Mesenchymal stem cell (in vitro differentiated cells and primary cell): Measurements from ENCODE around the gene SKAP1.

Experiments
- DNase-seq: peaks from one replicate; pipeline ENCODE4 v3.0.0-alpha.2; 2013
- H2AFZ ChIP-seq: one replicate; pipeline ENCODE4 v1.6.1; 2013; ENCODE audit warnings: low read depth, mild to moderate bottlenecking, control low read depth, inconsistent platforms, low read length, moderate library complexity
- H2AK5ac ChIP-seq: 2 replicates; pipeline ENCODE4 v1.6.1; 2013; ENCODE audit warnings: low read length, moderate library complexity, mild to moderate bottlenecking, inconsistent platforms; ENCODE audit not compliant: severe bottlenecking
- H2BK120ac ChIP-seq: one replicate; pipeline ENCODE4 v1.6.1; 2013; ENCODE audit warnings: low read depth, mild to moderate bottlenecking, inconsistent platforms, low read length, moderate library complexity
- H2BK12ac ChIP-seq, 2 experiments: one replicate each; pipeline ENCODE4 v1.6.1; 2013; ENCODE audit warnings: inconsistent platforms in 2 of 2, low read length in 2 of 2, mild to moderate bottlenecking in 2 of 2, moderate library complexity in 2 of 2, control low read depth in 1 of 2
- H2BK15ac ChIP-seq: one replicate; pipeline ENCODE4 v1.6.1; 2013; ENCODE audit warnings: mild to moderate bottlenecking, low read depth, inconsistent platforms; ENCODE audit not compliant: poor library complexity, severe bottlenecking
- H2BK5ac ChIP-seq: 2 replicates; pipeline ENCODE4 v1.6.1; 2013; ENCODE audit warnings: low read depth, mild to moderate bottlenecking, low read length, control low read depth, inconsistent platforms; ENCODE audit not compliant: poor library complexity, severe bottlenecking
- H3K14ac ChIP-seq, 2 experiments: one replicate each; pipeline ENCODE4 v1.6.1; 2013; ENCODE audit warnings: inconsistent platforms in 2 of 2, low read length in 2 of 2, control low read depth in 1 of 2, mild to moderate bottlenecking in 1 of 2, moderate library complexity in 1 of 2
- H3K18ac ChIP-seq, 2 experiments: one replicate each; pipeline ENCODE4 v1.6.1; 2013; ENCODE audit warnings: inconsistent platforms in 2 of 2, low read length in 2 of 2, control low read depth in 1 of 2, low read depth in 1 of 2, mild to moderate bottlenecking in 1 of 2
- H3K23ac ChIP-seq, 2 experiments: one replicate each; pipeline ENCODE4 v1.6.1; 2013; ENCODE audit warnings: inconsistent platforms in 2 of 2, low read length in 2 of 2, mild to moderate bottlenecking in 2 of 2, moderate library complexity in 2 of 2, control low read depth in 1 of 2
- H3K27ac ChIP-seq: 2 replicates; pipeline ENCODE4 v1.5.1; 2013; ENCODE audit warnings: mild to moderate bottlenecking, moderate library complexity, low read length, control low read depth, inconsistent platforms; ENCODE audit not compliant: poor library complexity, severe bottlenecking
- H3K27me3 ChIP-seq, 2 experiments: 2 replicates each; pipeline versions ENCODE4 v1.6.1 to v1.7.0; 2013; ENCODE audit warnings: low read length in 2 of 2, mild to moderate bottlenecking in 2 of 2, moderate library complexity in 2 of 2, control low read depth in 1 of 2, inconsistent platforms in 1 of 2; ENCODE audit not compliant: control insufficient read depth in 1 of 2, insufficient read depth in 1 of 2
- H3K36me3 ChIP-seq, 2 experiments: 2 replicates each; pipeline versions ENCODE4 v1.6.1 to v1.7.0; 2013; ENCODE audit warnings: low read length in 2 of 2, control low read depth in 1 of 2, inconsistent platforms in 1 of 2, low read depth in 1 of 2, mild to moderate bottlenecking in 1 of 2; ENCODE audit not compliant: insufficient read depth in 2 of 2, control insufficient read depth in 1 of 2
- H3K4ac ChIP-seq, 2 experiments: one replicate each; pipeline ENCODE4 v1.6.1; 2013; ENCODE audit warnings: inconsistent platforms in 2 of 2, low read length in 2 of 2, mild to moderate bottlenecking in 2 of 2, moderate library complexity in 2 of 2, control low read depth in 1 of 2, low read depth in 1 of 2
- H3K4me1 ChIP-seq: 2 replicates; pipeline ENCODE4 v1.6.1; 2013; ENCODE audit warnings: low read depth, low read length, control low read depth; ENCODE audit not compliant: control insufficient read depth, insufficient read depth
- H3K4me2 ChIP-seq: 2 replicates; pipeline ENCODE4 v1.6.1; 2013; ENCODE audit warnings: low read length, mild to moderate bottlenecking, inconsistent platforms; ENCODE audit not compliant: poor library complexity, severe bottlenecking
- H3K4me3 ChIP-seq, 2 experiments: 2 replicates each; pipeline versions ENCODE4 v1.5.1 to v1.7.0; 2013; ENCODE audit warnings: low read length in 2 of 2, mild to moderate bottlenecking in 2 of 2, control low read depth in 1 of 2, low read depth in 1 of 2; ENCODE audit not compliant: insufficient read depth in 1 of 2
- H3K79me1 ChIP-seq: replicated peaks from 2 replicates; pipeline ENCODE4 v1.6.1; 2013; ENCODE audit warnings: mild to moderate bottlenecking, control low read depth, low read length, inconsistent platforms; ENCODE audit not compliant: poor library complexity, severe bottlenecking
- H3K9ac ChIP-seq: 2 replicates; pipeline ENCODE4 v1.7.0; 2013; ENCODE audit warnings: mild to moderate bottlenecking, low read length, moderate library complexity
- H3K9me3 ChIP-seq: 2 replicates; pipeline ENCODE4 v1.7.0; 2013; ENCODE audit warnings: mild to moderate bottlenecking, low read length; ENCODE audit not compliant: control insufficient read depth
- H4K8ac ChIP-seq: one replicate; pipeline ENCODE4 v1.6.1; 2013; ENCODE audit warnings: inconsistent platforms, mild to moderate bottlenecking, low read length, moderate library complexity
- H4K91ac ChIP-seq: one replicate; pipeline ENCODE4 v1.6.1; 2013; ENCODE audit warnings: mild to moderate bottlenecking, low read length, inconsistent platforms
- WGBS: methylation state at CpG from one replicate; pipeline ENCODE4 v1.1.7; 2013; ENCODE audit warnings: mixed read lengths; 5-methylcytosine and 5-hydroxymethylcytosine counted together

SKAP1 gene

GRCh38 chr17:48107137-48108055 lies 322.6 kb downstream of the SKAP1 start, which contains the start of gene SNX11:
TSS of gene SNX11 (plus strand) at chr17:48107766. CDS start at chr17:48112044, 4,278 bp downstream.
- peaks cover 4% of the 10 kb centered on the region for H3K4me1 ChIP-seq
- H2AK5ac ChIP-seq, result no peak within 1 kb of the TSS
- H4K91ac ChIP-seq, result peak within 1 kb of the TSS; percentile 72
- peak within 1 kb of the TSS in 1 of 2 experiments; percentile 91 for H3K14ac ChIP-seq
- H3K27me3 ChIP-seq, result no peaks in the 10 kb centered on the region
- WGBS, result 1% methylated on average over 57 of the region's 64 CpGs
- DNase-seq, result peak; percentile 93
- peak within 1 kb of the TSS; percentile 75 for H2BK120ac ChIP-seq
- peak within 1 kb of the TSS; percentile 75 to 89 for H3K18ac ChIP-seq
- peak within 1 kb of the TSS; percentile 98 for H2BK15ac ChIP-seq
- no peaks in the 10 kb centered on the region for H3K9me3 ChIP-seq
- H2BK12ac ChIP-seq, result no peak within 1 kb of the TSS
- H3K23ac ChIP-seq, result peak within 1 kb of the TSS in 1 of 2 experiments; percentile 68
- H3K4ac ChIP-seq, result peak within 1 kb of the TSS; percentile 58 to 71
- peak within 1 kb of the TSS; percentile 88 for H2AFZ ChIP-seq
- peak within 1 kb of the TSS; percentile 88 for H3K27ac ChIP-seq
- peak within 1 kb of the TSS; percentile 84 for H4K8ac ChIP-seq
- H3K36me3 ChIP-seq, result no peaks in the 10 kb centered on the region
- peak within 1 kb of the TSS; percentile 94 for H3K9ac ChIP-seq
- peak within 1 kb of the TSS; percentile 75 for H3K4me2 ChIP-seq
- peak within 1 kb of the TSS; percentile 87 to 91 for H3K4me3 ChIP-seq
- H2BK5ac ChIP-seq, result peak within 1 kb of the TSS; percentile 36
- H3K79me1 ChIP-seq, result peaks cover 4% of the 10 kb centered on the region

- Histone ChIP-seq H3K27me3 (no peaks in the 10 kb centered on the region), H3K14ac (no peak overlapping the region), H3K4me2 (peak overlapping the region; percentile 70), H3K36me3 (no peaks in the 10 kb centered on the region), H3K4me3 (peak overlapping the region; percentile 87 to 91), H3K9ac (peak overlapping the region; percentile 94), H3K79me1 (no peaks in the 10 kb centered on the region), H3K23ac (no peak overlapping the region), H3K4me1 (peaks cover 4% of the 10 kb centered on the region), H4K8ac (peak overlapping the region; percentile 19), H3K9me3 (no peaks in the 10 kb centered on the region), H2BK12ac (no peak overlapping the region), H3K27ac (peak overlapping the region; percentile 88), H4K91ac (no peak overlapping the region), H3K18ac (no peak overlapping the region), H2AK5ac (no peak overlapping the region), H3K4ac (no peak overlapping the region), H2AFZ (peak overlapping the region; percentile 46), H2BK15ac (no peak overlapping the region), H2BK120ac (no peak overlapping the region), H2BK5ac (no peak overlapping the region)
- no peak for DNase-seq
- WGBS, result 76% methylated on average over 13 of the region's 13 CpGs
These were observed 323.2 kb downstream of the SKAP1 start for GRCh38 chr17:48106802-48107136.

- Histone ChIP-seq H4K8ac (no peak overlapping the region), H3K9me3 (no peaks in the 10 kb centered on the region), H3K18ac (no peak overlapping the region), H3K4me1 (peaks cover 8% of the 10 kb centered on the region), H4K91ac (no peak overlapping the region), H3K4ac (no peak overlapping the region), H3K36me3 (no peaks in the 10 kb centered on the region), H2BK15ac (no peak overlapping the region), H3K4me3 (no peak overlapping the region), H3K4me2 (no peak overlapping the region), H3K9ac (no peak overlapping the region), H3K79me1 (no peaks in the 10 kb centered on the region), H3K23ac (no peak overlapping the region), H2BK12ac (no peak overlapping the region), H3K27me3 (no peaks in the 10 kb centered on the region), H3K27ac (no peak overlapping the region), H2BK5ac (no peak overlapping the region), H2AK5ac (no peak overlapping the region), H2BK120ac (no peak overlapping the region), H3K14ac (no peak overlapping the region), H2AFZ (no peak overlapping the region)
- 91% methylated on average over 7 of the region's 7 CpGs for WGBS
- DNase-seq, result no peak
These were observed 325.6 kb downstream of the SKAP1 start for GRCh38 chr17:48104440-48104839.

- peaks cover 8% of the 10 kb centered on the region for H3K4me1 ChIP-seq
- no peak overlapping the region for H2BK15ac ChIP-seq
- H4K91ac ChIP-seq, result no peak overlapping the region
- no peak overlapping the region for H2BK120ac ChIP-seq
- no peaks in the 10 kb centered on the region for H3K27me3 ChIP-seq
- no peak overlapping the region for H3K4ac ChIP-seq
- no peak overlapping the region for H3K14ac ChIP-seq
- H4K8ac ChIP-seq, result no peak overlapping the region
- no peak overlapping the region for H3K9ac ChIP-seq
- no peak overlapping the region for H3K4me2 ChIP-seq
- no peaks in the 10 kb centered on the region for H3K9me3 ChIP-seq
- H3K18ac ChIP-seq, result no peak overlapping the region
- H2AFZ ChIP-seq, result no peak overlapping the region
- H2AK5ac ChIP-seq, result no peak overlapping the region
- DNase-seq, result no peak
- no peaks in the 10 kb centered on the region for H3K79me1 ChIP-seq
- no peaks in the 10 kb centered on the region for H3K36me3 ChIP-seq
- H2BK12ac ChIP-seq, result no peak overlapping the region
- 94% methylated on average over 12 of the region's 14 CpGs for WGBS
- no peak overlapping the region for H2BK5ac ChIP-seq
- no peak overlapping the region for H3K27ac ChIP-seq
- no peak overlapping the region for H3K23ac ChIP-seq
- no peak overlapping the region for H3K4me3 ChIP-seq
These were observed 327.0 kb downstream of the SKAP1 start for GRCh38 chr17:48102798-48103715.
